ENCODE data around the gene PRR16.
A peak's percentile ranks its signal among the peaks of the same experiment; 100 is the strongest.

PRR16 gene

GRCh38 chr5:120518581-120518980 lies 54.5 kb downstream of the PRR16 start:
- DNase-seq, result peak; percentile 59

- no peak for DNase-seq
Observed at GRCh38 chr5:120527251-120527650, 63.2 kb downstream of the PRR16 start.

- DNase-seq, result peak; percentile 61
Observed at GRCh38 chr5:120528609-120529008, 64.5 kb downstream of the PRR16 start.

- DNase-seq, result no peak
Observed at GRCh38 chr5:120529386-120529785, 65.3 kb downstream of the PRR16 start.

GRCh38 chr5:120531215-120531614 lies 67.1 kb downstream of the PRR16 start:
- no peak for DNase-seq

- DNase-seq, result peak; percentile 11
Observed at GRCh38 chr5:120532835-120533234, 68.7 kb downstream of the PRR16 start.

GRCh38 chr5:120533581-120533980 lies 69.5 kb downstream of the PRR16 start:
- no peak for DNase-seq

- DNase-seq, result peak; percentile 42
Observed at GRCh38 chr5:120535900-120536299, 71.8 kb downstream of the PRR16 start.

GRCh38 chr5:120538149-120538548 lies 74.0 kb downstream of the PRR16 start:
- peak; percentile 83 for DNase-seq

- peak; percentile 73 for DNase-seq
Observed at GRCh38 chr5:120538644-120539043, 74.5 kb downstream of the PRR16 start.

- no peak for DNase-seq
Observed at GRCh38 chr5:120539471-120539870, 75.4 kb downstream of the PRR16 start.

- DNase-seq, result no peak
Observed at GRCh38 chr5:120540097-120540496, 76.0 kb downstream of the PRR16 start.

GRCh38 chr5:120544043-120544442 lies 79.9 kb downstream of the PRR16 start:
- peak; percentile 22 for DNase-seq

- peak; percentile 65 for DNase-seq
Observed at GRCh38 chr5:120545007-120545406, 80.9 kb downstream of the PRR16 start.

GRCh38 chr5:120545951-120546350 lies 81.9 kb downstream of the PRR16 start:
- no peak for DNase-seq

GRCh38 chr5:120546922-120547321 lies 82.8 kb downstream of the PRR16 start:
- DNase-seq, result no peak

- DNase-seq, result peak; percentile 23
Observed at GRCh38 chr5:120550358-120550757, 86.3 kb downstream of the PRR16 start.

GRCh38 chr5:120552638-120553037 lies 88.5 kb downstream of the PRR16 start:
- DNase-seq, result peak; percentile 24

GRCh38 chr5:120555345-120555744 lies 91.2 kb downstream of the PRR16 start:
- DNase-seq, result no peak

- no peak for DNase-seq
Observed at GRCh38 chr5:120564013-120564412, 99.9 kb downstream of the PRR16 start.

- no peak for DNase-seq
Observed at GRCh38 chr5:120567066-120567465, 103.0 kb downstream of the PRR16 start.

- DNase-seq, result no peak
Observed at GRCh38 chr5:120567921-120568320, 103.8 kb downstream of the PRR16 start.

GRCh38 chr5:120568711-120569110 lies 104.6 kb downstream of the PRR16 start:
- DNase-seq, result peak; percentile 59

- DNase-seq, result no peak
Observed at GRCh38 chr5:120576588-120576987, 112.5 kb downstream of the PRR16 start.

GRCh38 chr5:120582635-120583034 lies 118.5 kb downstream of the PRR16 start:
- no peak for DNase-seq

GRCh38 chr5:120586646-120587045 lies 122.5 kb downstream of the PRR16 start:
- no peak for DNase-seq

All from fibroblast of skin of right biceps (primary cell).